Measurements from ENCODE around the gene GSTT4. TPM values are rescaled to one million over a fixed set of nuclear protein-coding genes. Genes with fewer than 3 reads are reported as not detected.

GSTT4 gene
- total RNA-seq, 4 donors from 2014 or later, result not detected

Other genes with a start within 250 kb of the GSTT4 start
- not detected for gene C22orf15, start 242.5 kb downstream of the GSTT4 start, total RNA-seq
- 10 to 100 TPM; 15.3 to 80.1 (median 50.8) TPM for gene CHCHD10, start 237.5 kb downstream of the GSTT4 start, total RNA-seq
- gene MMP11, start 232.6 kb downstream of the GSTT4 start, total RNA-seq, result 1 to 10 TPM; 1.2 to 2.2 (median 1.6) TPM
- 10 to 100 TPM; 33.7 to 61.3 (median 54.7) TPM for gene SMARCB1, start 218.5 kb downstream of the GSTT4 start, total RNA-seq
- gene DERL3, start 166.4 kb downstream of the GSTT4 start, total RNA-seq, result 10 to 100 TPM in 1 of 4 donors, 1 to 10 TPM in 3; 1.9 to 20.0 (median 3.1) TPM
- 10 to 100 TPM in 3 of 4 donors, 1 to 10 TPM in 1; 6.0 to 27.4 (median 13.2) TPM for gene SLC2A11, start 147.6 kb downstream of the GSTT4 start, total RNA-seq
- gene MIF, start 111.1 kb downstream of the GSTT4 start, total RNA-seq, result 100 to 1,000 TPM; 123 to 210 (median 139) TPM
- gene GSTT2B, start 44.3 kb downstream of the GSTT4 start, total RNA-seq, result 1 to 10 TPM in 1 of 4 donors, not detected in 3; 2.4 TPM
- 1 to 10 TPM in 2 of 4 donors, not detected in 2; 1.5 to 1.8 TPM for gene DDTL, start 38.6 kb downstream of the GSTT4 start, total RNA-seq
- gene DDT, start 31.0 kb downstream of the GSTT4 start, total RNA-seq, result 100 to 1,000 TPM; 157 to 267 (median 197) TPM
- gene GSTT2, start 25.3 kb downstream of the GSTT4 start, total RNA-seq, result 1 to 10 TPM in 1 of 4 donors, under 1 TPM in 1, not detected in 2; 0.41 to 7.0 TPM
- 100 to 1,000 TPM in 1 of 4 donors, 10 to 100 TPM in 3; 68.6 to 178 (median 79.6) TPM for gene CABIN1, start 5.9 kb upstream of the GSTT4 start, total RNA-seq
- gene SUSD2, start 176.0 kb upstream of the GSTT4 start, total RNA-seq, result 10 to 100 TPM in 1 of 4 donors, 1 to 10 TPM in 2, under 1 TPM in 1; 0.37 to 67.7 (median 3.8) TPM
- gene GGT5, start 239.6 kb upstream of the GSTT4 start, total RNA-seq, result 10 to 100 TPM in 2 of 4 donors, 1 to 10 TPM in 2; 4.1 to 15.4 (median 9.1) TPM

All from transverse colon (tissue), 4 donors.